Neural cell (in vitro differentiated cells): Measurements from ENCODE around the gene GRM5.
"Not testable (repeated sequence)": the region's sequence is repeated elsewhere in the genome, so short reads cannot be mapped to it uniquely, and the experiment has no call there.

ENCODE experiments used
- EP300 ChIP-seq: fragments of 450-650 bp; conservative IDR thresholded peaks from 2 replicates; pipeline ENCODE4 v1.6.1; 2014; ENCODE audit warnings: antibody characterized with exemption, mild to moderate bottlenecking, moderate library complexity; ENCODE audit not compliant: poor library complexity, severe bottlenecking
- EZH2 ChIP-seq: fragments of 200-600, 300-800 bp; shearing (Covaris generic), sonication (generic); IDR thresholded peaks from 2 replicates; pipeline ENCODE4 v1.6.1; 2014; ENCODE audit warnings: antibody characterized with exemption, low read length, borderline replicate concordance, mild to moderate bottlenecking; ENCODE audit not compliant: insufficient read depth, poor library complexity, severe bottlenecking
- MXI1 ChIP-seq: fragments of 450-650 bp; conservative IDR thresholded peaks from 2 replicates; pipeline ENCODE4 v1.6.1; 2014; ENCODE audit warnings: antibody characterized with exemption, mild to moderate bottlenecking; ENCODE audit not compliant: poor library complexity, severe bottlenecking
- POLR2AphosphoS5 ChIP-seq: IDR thresholded peaks from 2 replicates; pipeline ENCODE4 v1.6.1; 2012
- RAD21 ChIP-seq: fragments of 450-650 bp; conservative IDR thresholded peaks from 2 replicates; pipeline ENCODE4 v1.6.1; 2014; ENCODE audit warnings: antibody characterized with exemption, mild to moderate bottlenecking, moderate library complexity
- SMC3 ChIP-seq: fragments of 450-650 bp; conservative IDR thresholded peaks from 2 replicates; pipeline ENCODE4 v1.6.1; 2014; ENCODE audit warnings: antibody characterized with exemption, mild to moderate bottlenecking, moderate library complexity; ENCODE audit not compliant: poor library complexity
- TAF1 ChIP-seq: IDR thresholded peaks from 2 replicates; pipeline ENCODE4 v1.6.1; 2012; ENCODE audit warnings: low read depth
- TF ChIP-seq, protein P1 (sequence below): fragments of 450-650 bp; IDR thresholded peaks from 2 replicates; pipeline ENCODE4 v1.5.1; 2014; ENCODE audit warnings: antibody characterized with exemption, mild to moderate bottlenecking, moderate library complexity; ENCODE audit not compliant: poor library complexity, severe bottlenecking
- TF ChIP-seq, protein P2 (sequence below): IDR thresholded peaks from 2 replicates; pipeline ENCODE4 v1.6.1; 2012; ENCODE audit warnings: borderline replicate concordance

DNA sequence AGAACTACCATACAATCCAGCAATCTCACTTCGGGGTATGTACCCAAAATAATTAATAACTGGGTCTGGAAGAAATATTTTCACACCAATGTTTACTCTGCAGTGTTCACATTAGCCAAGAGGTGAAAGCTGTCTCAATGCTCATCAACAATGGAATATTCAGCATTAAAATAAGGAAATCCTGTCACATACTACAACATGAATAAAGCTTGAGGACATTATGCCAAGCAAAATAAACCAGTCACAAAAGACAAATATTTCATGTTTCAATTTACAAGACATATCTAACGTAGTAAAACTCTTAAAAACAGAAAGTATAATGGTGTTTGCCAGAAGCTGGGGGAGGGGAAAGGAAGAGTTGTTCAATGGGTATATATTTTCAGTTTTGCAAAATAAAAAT, 28.0 kb upstream of the GRM5 start:
- TF ChIP-seq, protein P1, sequence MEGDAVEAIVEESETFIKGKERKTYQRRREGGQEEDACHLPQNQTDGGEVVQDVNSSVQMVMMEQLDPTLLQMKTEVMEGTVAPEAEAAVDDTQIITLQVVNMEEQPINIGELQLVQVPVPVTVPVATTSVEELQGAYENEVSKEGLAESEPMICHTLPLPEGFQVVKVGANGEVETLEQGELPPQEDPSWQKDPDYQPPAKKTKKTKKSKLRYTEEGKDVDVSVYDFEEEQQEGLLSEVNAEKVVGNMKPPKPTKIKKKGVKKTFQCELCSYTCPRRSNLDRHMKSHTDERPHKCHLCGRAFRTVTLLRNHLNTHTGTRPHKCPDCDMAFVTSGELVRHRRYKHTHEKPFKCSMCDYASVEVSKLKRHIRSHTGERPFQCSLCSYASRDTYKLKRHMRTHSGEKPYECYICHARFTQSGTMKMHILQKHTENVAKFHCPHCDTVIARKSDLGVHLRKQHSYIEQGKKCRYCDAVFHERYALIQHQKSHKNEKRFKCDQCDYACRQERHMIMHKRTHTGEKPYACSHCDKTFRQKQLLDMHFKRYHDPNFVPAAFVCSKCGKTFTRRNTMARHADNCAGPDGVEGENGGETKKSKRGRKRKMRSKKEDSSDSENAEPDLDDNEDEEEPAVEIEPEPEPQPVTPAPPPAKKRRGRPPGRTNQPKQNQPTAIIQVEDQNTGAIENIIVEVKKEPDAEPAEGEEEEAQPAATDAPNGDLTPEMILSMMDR, result not testable (repeated sequence)
- TF ChIP-seq EZH2, POLR2AphosphoS5, MXI1, EP300, RAD21, SMC3, TAF1: not testable (repeated sequence)
- TF ChIP-seq, protein P2, sequence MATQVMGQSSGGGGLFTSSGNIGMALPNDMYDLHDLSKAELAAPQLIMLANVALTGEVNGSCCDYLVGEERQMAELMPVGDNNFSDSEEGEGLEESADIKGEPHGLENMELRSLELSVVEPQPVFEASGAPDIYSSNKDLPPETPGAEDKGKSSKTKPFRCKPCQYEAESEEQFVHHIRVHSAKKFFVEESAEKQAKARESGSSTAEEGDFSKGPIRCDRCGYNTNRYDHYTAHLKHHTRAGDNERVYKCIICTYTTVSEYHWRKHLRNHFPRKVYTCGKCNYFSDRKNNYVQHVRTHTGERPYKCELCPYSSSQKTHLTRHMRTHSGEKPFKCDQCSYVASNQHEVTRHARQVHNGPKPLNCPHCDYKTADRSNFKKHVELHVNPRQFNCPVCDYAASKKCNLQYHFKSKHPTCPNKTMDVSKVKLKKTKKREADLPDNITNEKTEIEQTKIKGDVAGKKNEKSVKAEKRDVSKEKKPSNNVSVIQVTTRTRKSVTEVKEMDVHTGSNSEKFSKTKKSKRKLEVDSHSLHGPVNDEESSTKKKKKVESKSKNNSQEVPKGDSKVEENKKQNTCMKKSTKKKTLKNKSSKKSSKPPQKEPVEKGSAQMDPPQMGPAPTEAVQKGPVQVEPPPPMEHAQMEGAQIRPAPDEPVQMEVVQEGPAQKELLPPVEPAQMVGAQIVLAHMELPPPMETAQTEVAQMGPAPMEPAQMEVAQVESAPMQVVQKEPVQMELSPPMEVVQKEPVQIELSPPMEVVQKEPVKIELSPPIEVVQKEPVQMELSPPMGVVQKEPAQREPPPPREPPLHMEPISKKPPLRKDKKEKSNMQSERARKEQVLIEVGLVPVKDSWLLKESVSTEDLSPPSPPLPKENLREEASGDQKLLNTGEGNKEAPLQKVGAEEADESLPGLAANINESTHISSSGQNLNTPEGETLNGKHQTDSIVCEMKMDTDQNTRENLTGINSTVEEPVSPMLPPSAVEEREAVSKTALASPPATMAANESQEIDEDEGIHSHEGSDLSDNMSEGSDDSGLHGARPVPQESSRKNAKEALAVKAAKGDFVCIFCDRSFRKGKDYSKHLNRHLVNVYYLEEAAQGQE, result not testable (repeated sequence)
